Thyroid gland (tissue), 4 donors: ENCODE measurements around the gene TNNI2.

Experiments used
- CTCF ChIP-seq, 6 experiments: fragments of 200-600 bp in 3 of 6; fragments of 450-650 bp in 3 of 6; sonication (generic) in 3 of 6; IDR thresholded peaks; one replicate each; pipeline ENCODE4 v1.5.1; 2016 to 2019; ENCODE audit warnings: antibody characterized with exemption in 6 of 6, mild to moderate bottlenecking in 2 of 6, inconsistent platforms in 1 of 6, moderate library complexity in 1 of 6
- POLR2A ChIP-seq, 2 donors: fragments of 450-650 bp; IDR thresholded peaks; one replicate each; pipeline ENCODE4 v1.6.1; 2017; ENCODE audit warnings: antibody characterized with exemption in 2 of 2, mild to moderate bottlenecking in 2 of 2, moderate library complexity in 1 of 2

DNA sequence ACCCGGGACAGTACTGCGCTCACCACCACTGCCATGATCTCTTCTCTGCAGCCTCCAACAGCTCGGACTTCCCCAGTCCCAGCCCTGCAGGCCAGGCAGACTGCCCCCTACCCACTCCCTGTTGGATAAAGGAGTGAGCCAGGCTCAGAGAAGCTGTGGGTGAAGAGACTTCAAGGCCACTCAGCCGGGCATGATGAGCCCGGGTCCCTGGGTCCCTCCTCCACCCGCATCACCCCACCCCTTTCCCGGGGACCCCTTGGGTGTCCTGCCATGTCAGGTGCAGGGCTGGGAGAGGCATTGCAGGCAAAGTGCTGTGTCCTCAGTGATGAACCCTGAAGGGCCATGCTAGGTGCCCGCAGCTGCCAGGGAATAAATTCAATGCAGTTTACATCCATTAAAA, 28.6 kb downstream of the TNNI2 start:
- no peak for TF ChIP-seq CTCF (IDR thresholded peaks at IDR 0.05)
- no peak for TF ChIP-seq POLR2A (IDR thresholded peaks at IDR 0.05)
